Mucosa of rectum (tissue), 2 donors: ENCODE data around the gene CIB1.
"Not testable (repeated sequence)": the region's sequence is repeated elsewhere in the genome, so short reads cannot be mapped to it uniquely, and the experiment has no call there.

ENCODE experiments used
- H3K27ac ChIP-seq, 2 donors: one replicate each; pipeline ENCODE4 v1.7.0; 2013; ENCODE audit warnings: inconsistent platforms in 2 of 2, low read depth in 2 of 2, low read length in 2 of 2
- H3K27me3 ChIP-seq, 2 donors: one replicate each; pipeline ENCODE4 v1.7.0; 2013; ENCODE audit warnings: low read length in 2 of 2; ENCODE audit not compliant: control insufficient read depth in 2 of 2, insufficient read depth in 2 of 2
- H3K36me3 ChIP-seq, 2 donors: one replicate each; pipeline ENCODE4 v1.7.0; 2013; ENCODE audit warnings: low read length in 2 of 2; ENCODE audit not compliant: control insufficient read depth in 2 of 2, insufficient read depth in 2 of 2
- H3K4me1 ChIP-seq, 2 donors: one replicate each; pipeline ENCODE4 v1.7.0; 2013; ENCODE audit warnings: low read length in 2 of 2, mild to moderate bottlenecking in 1 of 2; ENCODE audit not compliant: control insufficient read depth in 2 of 2, insufficient read depth in 2 of 2
- H3K4me3 ChIP-seq, 2 donors: one replicate each; pipeline ENCODE4 v1.7.0; 2013; ENCODE audit warnings: low read length in 2 of 2
- H3K9ac ChIP-seq, 2 donors: one replicate each; pipeline ENCODE4 v1.7.0; 2013; ENCODE audit warnings: low read length in 2 of 2, low read depth in 1 of 2, mild to moderate bottlenecking in 1 of 2
- H3K9me3 ChIP-seq, 2 donors: one replicate each; pipeline ENCODE4 v1.7.0; 2013; ENCODE audit warnings: low read length in 2 of 2; ENCODE audit not compliant: control insufficient read depth in 2 of 2
- donor health status: healthy.
- donor health status: Normal muscosa, but diverticular disease.

The CIB1 gene

GRCh38 chr15:90265271-90266060 lies 31.7 kb upstream of the CIB1 start, which contains the start of gene NGRN:
NGRN (plus strand) TSS chr15:90265672; CDS start chr15:90265713, 41 bp downstream.
- peaks cover 30 to 44% of the 10 kb centered on the region in 2 donors for H3K4me1 ChIP-seq
- H3K36me3 ChIP-seq: peaks cover 9 to 11% of the 10 kb centered on the region in 2 donors
- H3K27ac ChIP-seq: peak within 1 kb of the TSS; percentile 94 to 95
- H3K27me3 ChIP-seq: no peaks in the 10 kb centered on the region
- H3K9me3 ChIP-seq: no peaks in the 10 kb centered on the region
- H3K9ac ChIP-seq: peak within 1 kb of the TSS; percentile 86 to 97
- peak within 1 kb of the TSS; percentile 97 for H3K4me3 ChIP-seq

- H3K9me3 ChIP-seq: no peaks in the 10 kb centered on the region
Observed at GRCh38 chr15:90264671-90265070, 30.9 kb upstream of the CIB1 start.

DNA sequence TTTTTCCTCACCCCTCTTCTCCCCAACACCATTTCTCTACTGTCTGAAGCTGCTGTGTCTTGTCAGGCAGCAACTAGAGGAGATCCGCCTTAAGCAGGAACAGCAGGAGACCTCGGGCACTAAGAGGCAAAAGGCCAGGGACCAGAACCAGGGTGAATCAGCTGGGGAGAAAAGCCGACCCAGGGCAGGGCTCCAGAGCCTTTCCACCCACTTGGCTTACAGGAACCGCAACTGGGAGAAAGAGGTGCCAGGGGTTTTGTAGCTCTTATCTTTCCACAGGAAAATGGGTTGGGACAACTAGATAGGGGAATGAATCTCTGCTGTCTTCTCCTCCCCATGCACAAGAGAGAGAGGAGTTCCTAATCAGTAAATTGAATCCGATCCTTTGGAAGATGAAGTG lies 28.7 kb upstream of the CIB1 start:
- Histone ChIP-seq H3K4me3 (no peak overlapping the region), H3K27ac (peak overlapping the region in 1 of 2 donors; percentile 26), H3K36me3 (no peaks in the 10 kb centered on the region), H3K4me1 (peaks cover 23 to 33% of the 10 kb centered on the region in 2 donors), H3K9me3 (no peaks in the 10 kb centered on the region), H3K9ac (no peak overlapping the region), H3K27me3 (no peaks in the 10 kb centered on the region)

More at GRCh38 chr15:90264671-90265070, 30.9 kb upstream of the CIB1 start:
- H3K9ac ChIP-seq: peak overlapping the region; percentile 86 to 97
- H3K27ac ChIP-seq: peak overlapping the region; percentile 94 to 95
- peak overlapping the region; percentile 97 for H3K4me3 ChIP-seq
- H3K36me3 ChIP-seq: peaks cover 1 to 3% of the 10 kb centered on the region in 2 donors
- no peaks in the 10 kb centered on the region for H3K27me3 ChIP-seq
- peaks cover 30 to 44% of the 10 kb centered on the region in 2 donors for H3K4me1 ChIP-seq

DNA sequence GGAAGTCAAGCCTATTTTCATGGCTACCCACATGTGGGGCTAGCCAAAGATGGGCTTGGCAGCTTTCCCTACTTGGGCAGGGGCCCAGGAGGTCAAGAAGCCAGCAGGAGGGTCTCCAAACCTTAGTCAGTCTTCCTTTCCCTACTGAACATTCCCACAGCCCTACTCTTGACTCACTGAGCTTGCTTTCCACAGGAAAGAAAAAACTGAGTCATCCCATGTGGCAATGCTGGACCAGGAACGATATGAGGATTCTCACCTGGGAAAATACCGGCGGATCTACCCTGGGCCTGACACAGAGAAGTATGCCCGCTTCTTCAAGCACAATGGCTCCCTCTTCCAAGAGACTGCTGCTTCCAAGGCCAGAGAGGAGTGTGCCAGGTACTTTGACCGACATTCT lies 28.1 kb upstream of the CIB1 start:
- H3K4me1 ChIP-seq: peaks cover 17 to 27% of the 10 kb centered on the region in 2 donors
- no peaks in the 10 kb centered on the region for H3K27me3 ChIP-seq
- no peaks in the 10 kb centered on the region for H3K36me3 ChIP-seq
- H3K4me3 ChIP-seq: no peak overlapping the region
- peak overlapping the region in 1 of 2 donors; percentile 26 for H3K27ac ChIP-seq
- no peaks in the 10 kb centered on the region for H3K9me3 ChIP-seq
- H3K9ac ChIP-seq: no peak overlapping the region

DNA sequence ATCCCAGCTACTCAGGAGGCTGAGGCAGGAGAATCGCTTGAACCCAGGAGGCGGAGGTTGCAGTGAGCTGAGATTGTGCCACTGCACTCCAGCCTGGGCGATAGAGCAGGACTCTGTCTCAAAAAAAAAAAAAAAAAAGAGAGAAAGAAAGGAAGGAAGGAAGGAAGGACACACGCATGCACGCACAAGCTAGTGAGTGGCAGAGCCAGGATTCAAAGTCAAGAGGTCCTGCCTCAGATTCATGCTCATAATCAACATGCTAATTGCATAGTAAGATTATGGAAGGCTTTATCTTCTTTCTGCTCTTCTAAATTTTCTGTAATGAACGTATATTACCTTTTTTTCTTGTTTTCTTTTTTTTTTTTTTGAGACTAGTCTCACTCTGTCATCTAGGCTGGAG lies 27.0 kb upstream of the CIB1 start:
- not testable (repeated sequence) for H3K9me3 ChIP-seq, H3K27ac ChIP-seq, H3K36me3 ChIP-seq, H3K9ac ChIP-seq, H3K27me3 ChIP-seq, H3K4me3 ChIP-seq
- peaks cover 10 to 24% of the 10 kb centered on the region in 2 donors for H3K4me1 ChIP-seq

DNA sequence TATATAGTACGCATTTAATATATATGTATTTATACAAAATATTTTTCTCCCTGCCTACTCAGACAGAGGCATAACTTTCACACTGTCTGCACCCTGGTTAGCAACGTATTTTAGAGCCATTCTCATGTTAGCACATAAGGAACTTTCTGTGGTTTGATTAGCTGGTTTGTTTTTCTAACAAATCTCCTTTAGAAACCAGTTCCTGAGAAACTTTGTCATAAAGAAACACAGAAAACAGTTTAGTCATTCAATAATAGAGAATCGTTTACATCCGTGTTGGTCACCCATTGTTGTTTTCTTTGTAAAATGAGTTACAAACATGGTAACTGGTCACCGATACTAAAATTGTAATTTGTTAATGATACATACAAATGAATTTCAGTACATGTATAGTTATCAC lies 25.8 kb upstream of the CIB1 start:
- Histone ChIP-seq H3K4me3 (no peak overlapping the region), H3K36me3 (no peaks in the 10 kb centered on the region), H3K27me3 (no peaks in the 10 kb centered on the region), H3K9ac (no peak overlapping the region), H3K27ac (no peak overlapping the region), H3K9me3 (no peaks in the 10 kb centered on the region), H3K4me1 (peaks cover 5 to 18% of the 10 kb centered on the region in 2 donors)

- Histone ChIP-seq H3K27me3 (no peaks in the 10 kb centered on the region), H3K9me3 (no peaks in the 10 kb centered on the region), H3K27ac (no peak overlapping the region), H3K9ac (no peak overlapping the region), H3K4me3 (no peak overlapping the region), H3K36me3 (no peaks in the 10 kb centered on the region), H3K4me1 (peaks cover 0 to 10% of the 10 kb centered on the region in 2 donors)
Observed at GRCh38 chr15:90257776-90258175, 24.0 kb upstream of the CIB1 start.

- Histone ChIP-seq H3K27me3 (no peaks in the 10 kb centered on the region), H3K9me3 (no peaks in the 10 kb centered on the region), H3K27ac (peak within 1 kb of the TSS; percentile 30 to 56), H3K4me1 (peaks cover 6 to 7% of the 10 kb centered on the region in 2 donors), H3K4me3 (peak within 1 kb of the TSS; percentile 76 to 88), H3K36me3 (no peaks in the 10 kb centered on the region), H3K9ac (peak within 1 kb of the TSS; percentile 68 to 73)
Observed at GRCh38 chr15:90249203-90249863, 15.6 kb upstream of the CIB1 start, which contains the start of gene TTLL13. TTLL13 (plus strand) TSS chr15:90249556; CDS start chr15:90250631, 1,075 bp downstream.

DNA sequence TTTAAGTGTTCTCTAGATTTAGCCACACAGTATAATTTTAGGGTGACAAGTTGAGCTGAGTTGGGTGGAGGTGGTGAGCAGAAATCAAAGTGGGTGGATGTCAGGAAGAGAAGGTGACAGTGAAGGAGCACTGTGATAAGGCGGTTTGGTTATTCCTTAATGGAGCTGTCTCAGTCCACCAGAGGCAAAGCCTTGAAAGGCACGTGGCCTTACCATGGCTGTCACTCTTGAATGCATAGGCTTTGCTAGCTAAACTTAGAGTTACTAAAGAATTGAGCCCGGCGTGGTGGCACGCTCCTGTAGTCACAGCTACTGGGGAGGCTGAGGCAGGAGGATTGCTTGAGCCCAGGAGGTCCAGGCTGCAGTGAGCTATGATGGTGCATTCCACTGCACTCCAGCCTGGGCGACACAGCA lies 15.1 kb upstream of the CIB1 start:
- H3K9ac ChIP-seq: peak overlapping the region in 1 of 2 donors; percentile 73
- peaks cover 6 to 7% of the 10 kb centered on the region in 2 donors for H3K4me1 ChIP-seq
- H3K36me3 ChIP-seq: no peaks in the 10 kb centered on the region
- peak overlapping the region in 1 of 2 donors; percentile 56 for H3K27ac ChIP-seq
- no peaks in the 10 kb centered on the region for H3K9me3 ChIP-seq
- peak overlapping the region; percentile 76 to 88 for H3K4me3 ChIP-seq
- H3K27me3 ChIP-seq: no peaks in the 10 kb centered on the region
